ENCODE data around the gene ERC1.

The ERC1 gene

GRCh38 chr12:1170411-1170810 is 179.4 kb downstream of the ERC1 start:
- no peaks in the 10 kb centered on the region for H3K27me3 ChIP-seq
- no peak for TF ChIP-seq CTCF (IDR thresholded peaks at IDR 0.05)
- H3K36me3 ChIP-seq: no peaks in the 10 kb centered on the region
- no peak overlapping the region for H3K4me3 ChIP-seq (ENCODE audit: low read depth in 1 of 2, low read length in 1 of 2)
- H3K9me3 ChIP-seq: no peaks in the 10 kb centered on the region
- H3K27ac ChIP-seq: no peak overlapping the region
- H3K4me1 ChIP-seq (ENCODE audit: control insufficient read depth in 1 of 2, insufficient read depth in 1 of 2, low read depth in 1 of 2, low read length in 1 of 2): no peaks in the 10 kb centered on the region

GRCh38 chr12:1171657-1172408 is 180.8 kb downstream of the ERC1 start:
- Histone ChIP-seq H3K36me3 (no peaks in the 10 kb centered on the region), H3K4me3 (ENCODE audit: low read depth in 1 of 2, low read length in 1 of 2) (no peak overlapping the region), H3K4me1 (ENCODE audit: control insufficient read depth in 1 of 2, insufficient read depth in 1 of 2, low read depth in 1 of 2, low read length in 1 of 2) (no peaks in the 10 kb centered on the region), H3K27ac (no peak overlapping the region), H3K27me3 (no peaks in the 10 kb centered on the region), H3K9me3 (no peaks in the 10 kb centered on the region)
- no peak for TF ChIP-seq CTCF (IDR thresholded peaks at IDR 0.05)

- H3K4me3 ChIP-seq (ENCODE audit: low read depth in 1 of 2, low read length in 1 of 2): no peak overlapping the region
Observed at GRCh38 chr12:1173781-1174617, 183.0 kb downstream of the ERC1 start.

GRCh38 chr12:1174659-1175058 is 183.6 kb downstream of the ERC1 start:
- Histone ChIP-seq H3K36me3 (no peaks in the 10 kb centered on the region), H3K27ac (no peak overlapping the region), H3K27me3 (no peaks in the 10 kb centered on the region), H3K4me1 (ENCODE audit: control insufficient read depth in 1 of 2, insufficient read depth in 1 of 2, low read depth in 1 of 2, low read length in 1 of 2) (no peaks in the 10 kb centered on the region), H3K4me3 (ENCODE audit: low read depth in 1 of 2, low read length in 1 of 2) (no peak overlapping the region), H3K9me3 (no peaks in the 10 kb centered on the region)
- no peak for TF ChIP-seq CTCF (IDR thresholded peaks at IDR 0.05)

More at GRCh38 chr12:1173781-1174617, 183.0 kb downstream of the ERC1 start:
- TF ChIP-seq CTCF (IDR thresholded peaks at IDR 0.05): no peak
- Histone ChIP-seq H3K4me1 (ENCODE audit: control insufficient read depth in 1 of 2, insufficient read depth in 1 of 2, low read depth in 1 of 2, low read length in 1 of 2) (no peaks in the 10 kb centered on the region), H3K36me3 (no peaks in the 10 kb centered on the region), H3K27ac (no peak overlapping the region), H3K9me3 (no peaks in the 10 kb centered on the region), H3K27me3 (no peaks in the 10 kb centered on the region)

GRCh38 chr12:1176191-1176590 is 185.2 kb downstream of the ERC1 start:
- Histone ChIP-seq H3K36me3 (peaks cover 4% of the 10 kb centered on the region), H3K27me3 (no peaks in the 10 kb centered on the region), H3K27ac (no peak overlapping the region), H3K4me1 (ENCODE audit: control insufficient read depth in 1 of 2, insufficient read depth in 1 of 2, low read depth in 1 of 2, low read length in 1 of 2) (no peaks in the 10 kb centered on the region), H3K9me3 (no peaks in the 10 kb centered on the region), H3K4me3 (ENCODE audit: low read depth in 1 of 2, low read length in 1 of 2) (no peak overlapping the region)
- TF ChIP-seq CTCF (IDR thresholded peaks at IDR 0.05): no peak
